Effector CD4-positive, alpha-beta T cell (primary cell): ENCODE results near the gene SMOC1.

Experiments
- DNase-seq: peaks from one replicate; pipeline ENCODE4 v3.0.0-alpha.2; 2020

The SMOC1 gene

GRCh38 chr14:69945912-69946311 lies 66.7 kb downstream of the SMOC1 start:
- no peak for DNase-seq

- no peak for DNase-seq
Measured at GRCh38 chr14:69948351-69948750, 69.1 kb downstream of the SMOC1 start.

- no peak for DNase-seq
Measured at GRCh38 chr14:69951263-69951662, 72.0 kb downstream of the SMOC1 start.

GRCh38 chr14:69951935-69952334 lies 72.7 kb downstream of the SMOC1 start:
- DNase-seq, result no peak

- no peak for DNase-seq
Measured at GRCh38 chr14:69953266-69953915, 74.2 kb downstream of the SMOC1 start.

GRCh38 chr14:69955855-69956845 lies 76.9 kb downstream of the SMOC1 start:
- no peak for DNase-seq

GRCh38 chr14:69956970-69957369 lies 77.8 kb downstream of the SMOC1 start:
- DNase-seq, result no peak

- DNase-seq, result no peak
Measured at GRCh38 chr14:69957986-69958385, 78.8 kb downstream of the SMOC1 start.

- no peak for DNase-seq
Measured at GRCh38 chr14:69959136-69959535, 79.9 kb downstream of the SMOC1 start.

GRCh38 chr14:69960296-69960695 lies 81.1 kb downstream of the SMOC1 start:
- DNase-seq, result no peak

GRCh38 chr14:69963966-69964365 lies 84.8 kb downstream of the SMOC1 start:
- DNase-seq, result no peak

- DNase-seq, result no peak
Measured at GRCh38 chr14:69964841-69965240, 85.6 kb downstream of the SMOC1 start.

GRCh38 chr14:69968132-69968531 lies 88.9 kb downstream of the SMOC1 start:
- no peak for DNase-seq

GRCh38 chr14:69968681-69969080 lies 89.5 kb downstream of the SMOC1 start:
- DNase-seq, result no peak

GRCh38 chr14:69972755-69973154 lies 93.5 kb downstream of the SMOC1 start:
- no peak for DNase-seq

GRCh38 chr14:69973846-69974245 lies 94.6 kb downstream of the SMOC1 start:
- DNase-seq, result no peak

- DNase-seq, result no peak
Measured at GRCh38 chr14:69979882-69980281, 100.7 kb downstream of the SMOC1 start.

- no peak for DNase-seq
Measured at GRCh38 chr14:69980457-69981425, 101.5 kb downstream of the SMOC1 start.

GRCh38 chr14:69982220-69982839 lies 103.1 kb downstream of the SMOC1 start:
- no peak for DNase-seq

- no peak for DNase-seq
Measured at GRCh38 chr14:69982886-69983285, 103.7 kb downstream of the SMOC1 start.

GRCh38 chr14:69983317-69983716 lies 104.1 kb downstream of the SMOC1 start:
- DNase-seq, result no peak

- no peak for DNase-seq
Measured at GRCh38 chr14:69985463-69985862, 106.2 kb downstream of the SMOC1 start.
